GM19023 (cell line): ENCODE results near the gene PLGRKT.
"Not testable (repeated sequence)": the region's sequence is repeated elsewhere in the genome, so short reads cannot be mapped to it uniquely, and the experiment has no call there.

Source experiments
- ATAC-seq: cut with Tn5 transposase; IDR thresholded peaks from one replicate; pipeline ENCODE4 v1.9.1; 2021; ENCODE audit warnings: mild to moderate bottlenecking, moderate library complexity; ENCODE audit not compliant: unreplicated experiment

The PLGRKT gene

DNA sequence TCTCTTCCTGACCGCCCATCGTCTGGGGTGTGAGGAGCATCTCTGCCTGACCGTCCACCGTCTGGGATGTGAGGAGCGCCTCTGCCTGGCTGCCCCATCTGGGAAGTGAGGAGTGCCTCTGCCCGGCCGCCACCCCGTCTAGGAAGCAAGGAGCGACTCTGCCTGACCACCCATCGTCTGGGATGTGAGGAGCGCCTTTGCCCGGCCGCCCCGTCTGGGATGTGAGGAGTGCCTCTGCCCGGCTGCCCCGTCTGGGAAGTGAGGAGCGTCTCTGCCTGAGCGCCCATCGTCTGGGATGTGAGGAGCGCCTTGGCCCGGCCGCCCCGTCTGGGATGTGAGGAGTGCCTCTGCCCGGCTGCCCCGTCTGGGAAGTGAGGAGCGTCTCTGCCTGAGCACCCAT lies 4.4 kb downstream of the PLGRKT start:
- not testable (repeated sequence) for ATAC-seq

DNA sequence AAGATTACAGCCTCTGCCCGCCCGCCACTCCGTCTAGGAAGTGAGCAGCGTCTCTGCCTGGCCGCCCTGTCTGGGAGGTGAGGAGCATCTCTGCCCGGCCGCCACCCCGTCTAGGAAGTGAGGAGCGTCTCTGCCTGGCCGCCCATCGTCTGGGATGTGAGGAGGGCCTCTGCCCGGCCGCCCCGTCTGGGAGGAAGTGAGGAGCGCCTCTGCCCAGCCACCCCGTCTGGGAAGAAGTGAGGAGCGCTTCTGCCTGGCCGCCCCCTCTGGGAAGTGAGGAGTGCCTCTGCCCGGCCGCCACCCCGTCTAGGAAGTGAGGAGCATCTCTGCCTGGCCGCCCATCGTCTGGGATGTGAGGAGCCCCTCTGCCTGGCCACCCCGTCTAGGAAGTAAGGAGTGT lies 4.8 kb downstream of the PLGRKT start:
- ATAC-seq, result not testable (repeated sequence)

DNA sequence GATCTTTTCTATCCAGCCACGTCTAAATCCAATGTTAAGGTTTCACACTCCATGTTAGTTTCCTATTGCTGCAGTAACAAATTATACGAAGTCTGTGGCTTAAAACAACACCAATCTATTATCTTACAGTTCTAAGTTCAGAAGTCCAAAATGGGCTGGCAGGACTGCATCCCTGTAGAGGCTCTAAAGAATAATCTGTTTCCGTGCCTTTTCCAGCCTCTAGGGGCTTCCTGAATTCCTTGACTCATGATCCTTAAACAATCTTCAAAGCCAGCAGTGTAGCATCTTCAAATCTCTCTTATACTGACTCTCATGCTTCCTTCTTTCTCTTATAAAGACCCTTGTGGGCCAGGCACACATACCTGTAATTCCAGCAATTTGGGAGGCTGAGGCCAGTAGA lies 6.8 kb downstream of the PLGRKT start:
- ATAC-seq, result no peak

DNA sequence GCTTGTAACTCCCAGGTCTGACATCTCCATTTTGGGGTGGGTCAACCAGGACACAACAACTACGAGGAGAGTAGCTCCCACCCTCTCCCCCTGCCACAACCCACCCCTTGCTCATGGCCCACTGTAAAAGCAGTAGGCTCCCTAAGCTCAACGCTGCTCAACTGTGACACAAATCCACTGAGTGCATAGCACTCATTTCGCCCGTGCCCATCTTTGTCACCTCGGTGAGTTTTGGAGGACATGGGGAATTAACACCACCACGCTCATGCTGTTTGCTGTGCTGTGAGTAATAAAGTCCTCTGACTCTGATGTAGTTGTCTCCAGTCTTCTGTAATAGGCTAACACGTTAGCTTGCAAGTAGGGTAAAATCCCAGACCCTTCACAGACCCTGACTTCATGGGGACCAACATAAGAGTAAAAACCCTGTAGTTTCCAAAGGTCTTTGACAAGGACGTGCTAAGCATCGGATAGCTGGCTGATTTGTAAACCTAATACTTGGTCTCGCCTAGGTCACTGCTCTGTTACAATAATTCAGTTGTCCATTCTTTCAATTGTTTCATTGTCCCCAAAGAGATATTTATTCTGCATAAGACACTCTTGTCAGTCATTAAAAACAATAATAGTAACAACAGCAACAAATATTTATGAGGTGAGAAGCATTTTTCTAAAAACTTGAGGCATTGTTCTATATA lies 7.7 kb downstream of the PLGRKT start:
- no peak for ATAC-seq

DNA sequence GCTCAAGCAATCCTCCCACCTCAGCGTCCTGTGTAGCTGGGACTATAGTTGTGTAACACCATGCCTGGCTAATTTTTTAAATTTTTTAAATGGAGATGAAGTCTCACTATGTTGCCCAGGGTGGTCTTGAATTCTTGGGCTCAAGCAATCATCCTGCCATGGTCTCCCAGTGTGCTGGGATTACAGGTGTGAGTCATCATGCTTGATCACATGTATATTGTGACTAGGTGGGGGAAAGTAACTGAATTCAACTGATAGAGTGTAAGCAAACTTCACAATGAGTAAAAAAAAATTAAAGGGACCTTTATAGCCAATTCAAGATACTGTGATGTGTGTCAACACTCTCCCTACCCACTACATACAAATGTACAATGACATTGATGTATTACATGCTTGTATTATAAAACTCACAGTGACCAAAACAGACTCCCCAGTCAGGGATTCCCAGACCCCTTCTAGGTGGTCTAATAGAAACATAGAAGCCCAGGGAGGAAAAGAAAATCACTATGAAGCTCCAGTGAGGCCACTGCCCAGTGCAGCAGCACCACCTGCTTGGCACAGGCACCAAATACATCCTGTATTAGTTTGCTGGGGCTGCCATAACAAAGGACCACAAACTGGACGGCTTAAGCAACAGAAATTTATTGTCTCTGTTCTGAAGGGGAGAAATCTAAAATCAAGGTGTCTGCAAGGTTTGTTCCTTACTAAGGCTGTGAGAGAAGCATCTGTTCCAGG lies 8.8 kb downstream of the PLGRKT start:
- ATAC-seq, result no peak

DNA sequence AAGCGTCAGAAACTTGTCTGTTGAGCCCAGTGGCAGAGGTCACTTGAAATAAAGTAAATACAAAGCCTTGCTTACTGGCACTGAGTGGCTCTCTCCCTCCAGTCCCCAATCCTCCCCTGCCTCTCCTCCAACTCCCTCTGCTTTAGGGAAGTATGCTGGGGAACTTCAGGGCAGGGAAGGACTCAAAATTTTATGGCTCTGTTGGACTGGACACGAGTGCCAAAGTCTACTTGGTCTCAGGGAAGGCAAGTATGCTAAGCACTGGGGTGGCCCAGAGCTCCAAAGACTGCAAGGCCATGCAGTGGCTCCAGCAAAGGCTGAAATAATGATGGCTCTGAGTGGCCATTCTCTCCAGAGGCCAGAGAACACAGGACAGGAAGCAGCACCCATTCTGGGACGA lies 9.6 kb downstream of the PLGRKT start:
- no peak for ATAC-seq

DNA sequence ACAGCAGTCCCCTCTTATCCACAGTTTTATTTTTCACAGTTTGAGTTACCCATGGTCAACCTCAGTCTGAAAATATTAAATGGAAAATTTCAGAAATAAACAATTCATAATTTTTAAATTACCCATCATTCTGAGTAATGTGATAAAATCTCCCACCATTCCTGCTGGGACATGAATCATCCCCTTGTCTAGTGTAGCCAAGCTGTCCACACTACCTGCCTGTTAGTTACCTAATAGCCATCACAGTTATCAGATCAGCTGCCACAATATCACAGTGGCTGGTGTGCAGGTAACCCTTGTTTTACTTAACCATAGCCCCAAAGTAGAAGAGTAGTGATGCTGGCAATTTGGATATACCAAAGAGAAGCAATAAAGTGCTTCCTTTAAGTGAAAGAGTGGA lies 10.7 kb downstream of the PLGRKT start:
- no peak for ATAC-seq

DNA sequence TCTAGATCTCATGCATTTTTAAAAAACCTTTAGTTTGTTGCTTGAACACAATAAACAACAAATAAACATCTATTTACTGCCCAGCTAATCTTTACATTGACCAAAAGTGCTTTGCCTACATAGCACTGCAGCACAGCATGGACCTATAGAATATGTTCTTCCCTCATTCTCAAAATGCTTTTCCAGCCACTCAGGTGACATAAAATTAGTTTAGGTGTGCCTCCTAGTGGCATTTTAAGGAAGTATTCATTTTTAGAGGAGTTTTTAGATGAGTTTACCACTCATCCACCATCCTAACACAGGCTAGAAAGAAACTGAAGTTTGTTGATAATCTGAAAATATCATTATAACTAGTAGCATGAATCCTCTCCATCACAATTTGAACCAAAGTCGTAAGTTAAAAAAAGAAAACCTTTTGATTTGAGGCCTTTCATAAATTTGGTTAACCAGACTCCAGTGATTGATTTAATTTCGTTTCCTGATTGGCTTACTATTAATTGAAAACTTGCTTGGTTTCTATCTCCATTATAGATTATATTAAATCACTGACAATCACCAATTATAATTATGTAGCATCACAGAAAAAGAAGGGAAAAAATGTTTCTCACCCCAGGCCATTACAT lies 12.6 kb downstream of the PLGRKT start:
- no peak for ATAC-seq

DNA sequence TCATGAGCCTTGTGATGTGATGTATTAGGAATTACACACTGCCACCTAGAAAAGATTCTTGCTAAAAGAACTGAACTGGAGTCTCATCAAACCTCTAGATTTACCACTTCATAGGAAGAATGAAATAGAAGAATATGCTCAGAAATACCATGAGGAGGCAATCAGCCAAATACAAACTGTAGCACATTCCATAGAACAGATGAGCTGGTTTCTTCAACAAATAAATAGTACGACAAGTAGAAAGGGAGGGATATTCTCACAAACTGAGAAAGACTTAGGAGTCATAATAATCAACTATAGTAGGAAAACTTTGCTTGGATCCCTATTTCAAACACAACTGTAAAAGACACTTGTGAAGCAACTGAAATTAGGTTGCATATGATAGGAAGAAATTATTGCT lies 15.4 kb downstream of the PLGRKT start:
- no peak for ATAC-seq

DNA sequence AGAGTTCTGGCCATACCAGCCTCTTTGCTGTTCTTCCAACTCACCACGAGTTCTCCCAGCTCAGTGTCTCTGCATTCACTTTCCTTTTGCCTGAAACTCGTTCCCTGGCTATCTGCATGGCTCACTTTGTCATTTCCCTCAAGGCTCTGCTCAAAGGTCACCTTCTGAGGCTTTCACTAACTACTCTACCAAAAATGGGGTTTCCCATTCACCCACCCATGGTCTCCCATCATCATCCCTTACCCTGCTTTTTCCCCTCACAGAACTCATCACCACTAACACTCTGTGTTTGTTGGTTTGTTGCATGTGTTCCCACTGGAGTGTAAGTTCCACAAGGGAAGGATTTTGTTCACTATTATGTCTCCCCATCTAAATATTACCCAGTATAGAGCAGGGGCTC lies 16.6 kb downstream of the PLGRKT start:
- ATAC-seq, result no peak

DNA sequence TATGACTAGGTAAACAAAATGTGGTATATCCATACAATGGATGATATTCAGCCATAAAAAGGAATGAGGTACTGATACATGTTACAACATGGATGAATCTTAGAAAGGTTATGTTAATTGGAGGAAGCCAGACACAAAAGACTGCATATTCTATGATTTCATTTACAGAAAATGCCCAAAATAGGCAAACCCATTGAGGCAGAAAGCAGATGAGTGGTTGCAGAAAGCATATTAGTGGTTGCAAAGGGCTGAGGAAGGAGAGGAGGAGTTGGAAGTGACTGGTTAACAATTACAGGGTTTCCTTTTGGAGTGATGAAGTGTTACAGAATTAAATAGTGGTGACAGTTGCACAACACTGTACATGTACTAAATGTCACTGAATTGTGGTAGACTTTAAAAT lies 17.7 kb downstream of the PLGRKT start:
- no peak for ATAC-seq

DNA sequence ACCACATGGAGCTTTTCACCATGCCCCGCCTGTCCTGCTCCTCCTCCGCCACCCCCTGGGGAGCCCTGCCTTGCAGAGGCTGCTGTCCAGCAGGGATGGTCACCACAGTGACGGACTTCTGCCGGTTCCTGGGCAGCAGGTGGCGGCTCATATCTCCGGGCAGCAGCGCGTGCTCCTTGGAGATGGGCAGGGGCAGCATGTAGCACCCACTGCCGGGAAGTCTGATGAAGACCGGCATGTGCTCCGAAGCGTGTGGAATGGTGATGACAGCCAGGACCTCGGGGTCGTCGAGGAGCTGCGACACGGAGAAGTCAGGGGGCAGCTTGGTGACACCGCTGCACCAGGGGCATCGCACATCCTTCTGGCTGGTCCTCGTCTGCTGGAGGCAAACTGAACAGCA lies 19.2 kb downstream of the PLGRKT start:
- ATAC-seq, result no peak

DNA sequence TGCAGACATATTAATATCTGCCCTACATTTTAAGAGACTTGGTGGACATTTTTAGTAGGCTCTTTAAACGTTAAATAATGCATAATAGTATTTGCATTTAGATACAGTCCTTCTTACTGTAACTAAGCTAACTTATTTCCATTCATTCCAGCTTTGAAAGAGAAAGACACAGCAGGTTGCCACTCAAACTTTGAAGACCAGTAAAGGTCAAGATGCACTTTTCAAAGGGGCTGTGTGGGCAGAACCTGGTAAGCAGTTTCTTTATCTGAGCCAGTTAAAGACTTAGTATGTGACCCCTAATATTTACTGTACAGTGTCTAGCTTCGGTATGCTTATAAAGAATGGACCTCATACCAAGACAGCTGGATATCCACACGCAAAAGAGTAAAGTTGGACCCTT lies 20.8 kb downstream of the PLGRKT start:
- no peak for ATAC-seq

DNA sequence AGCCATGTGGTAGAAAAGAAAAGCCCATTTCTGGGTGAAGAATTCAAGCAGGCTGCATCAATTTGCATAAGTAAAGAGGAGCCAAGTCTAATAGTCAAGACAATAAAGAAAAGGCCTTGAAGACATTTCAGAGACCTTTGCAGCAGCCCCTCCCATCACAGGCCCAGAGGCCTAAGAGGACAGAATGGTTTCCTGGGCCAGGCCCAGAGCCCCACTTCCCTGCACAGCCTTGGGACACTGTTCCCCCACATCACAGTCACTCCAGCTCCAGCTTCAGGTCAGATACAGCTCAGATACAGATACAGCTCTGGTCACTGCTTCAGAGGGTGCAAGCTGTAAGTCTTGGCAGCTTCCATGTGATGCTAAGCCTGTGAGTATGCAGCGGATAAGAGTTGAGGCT lies 29.1 kb downstream of the PLGRKT start:
- no peak for ATAC-seq

DNA sequence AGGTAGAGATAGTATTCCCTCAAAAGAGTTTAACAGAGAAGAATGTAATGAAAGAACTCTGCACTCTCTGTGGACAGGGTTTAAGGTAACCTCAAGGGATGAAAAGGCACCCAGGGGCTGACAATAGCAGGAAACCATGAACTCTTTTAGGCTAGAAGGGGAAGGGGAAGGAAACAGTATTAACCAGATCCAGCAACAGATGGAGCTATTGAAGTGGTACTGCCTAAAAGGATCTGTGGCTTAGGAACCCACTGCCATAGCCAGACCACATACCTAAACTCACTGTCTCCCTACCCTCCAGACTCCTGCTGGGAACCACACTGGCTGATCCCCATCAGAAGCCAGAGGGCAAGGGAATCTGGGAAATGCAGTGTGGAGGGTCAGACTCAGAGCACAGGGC lies 35.5 kb downstream of the PLGRKT start:
- ATAC-seq, result no peak

DNA sequence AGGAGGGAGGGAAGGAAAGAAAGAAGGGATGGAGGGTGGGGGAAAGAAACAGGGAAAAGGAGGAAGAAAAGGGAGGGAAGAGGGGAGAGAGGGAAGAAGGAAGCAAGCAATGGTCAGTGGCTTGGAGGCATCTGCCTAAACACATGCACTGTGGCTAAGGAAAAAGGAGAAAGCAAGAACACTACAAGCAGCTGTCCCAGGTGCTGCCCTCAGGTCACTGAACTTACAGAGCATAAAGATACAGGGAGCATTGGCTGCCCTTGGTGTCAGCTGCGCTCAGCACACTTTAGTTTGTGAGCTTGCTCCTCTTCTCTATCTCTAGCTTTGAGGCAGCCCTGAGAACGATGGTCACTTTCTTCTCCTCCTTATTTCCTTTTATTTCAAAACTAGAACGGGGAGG lies 40.2 kb downstream of the PLGRKT start:
- not testable (repeated sequence) for ATAC-seq

DNA sequence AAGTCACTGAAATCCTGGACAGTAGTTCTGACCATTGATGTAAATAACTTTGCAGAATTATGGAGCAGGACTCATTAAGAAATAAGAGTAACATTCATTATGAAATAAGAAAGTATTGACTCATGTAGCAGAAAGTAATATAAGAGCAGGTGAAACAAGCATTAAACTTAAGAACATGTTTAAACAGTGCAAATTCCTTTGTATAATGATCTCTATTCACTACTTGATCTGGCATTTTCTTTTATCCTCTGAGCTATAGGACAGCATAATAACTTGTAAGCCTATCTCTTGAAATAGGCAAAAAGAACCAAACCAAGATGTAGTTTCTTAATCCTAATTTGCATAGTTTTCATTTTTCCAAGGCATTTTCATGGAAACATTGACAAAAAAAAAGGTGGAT lies 42.3 kb downstream of the PLGRKT start:
- ATAC-seq, result no peak

DNA sequence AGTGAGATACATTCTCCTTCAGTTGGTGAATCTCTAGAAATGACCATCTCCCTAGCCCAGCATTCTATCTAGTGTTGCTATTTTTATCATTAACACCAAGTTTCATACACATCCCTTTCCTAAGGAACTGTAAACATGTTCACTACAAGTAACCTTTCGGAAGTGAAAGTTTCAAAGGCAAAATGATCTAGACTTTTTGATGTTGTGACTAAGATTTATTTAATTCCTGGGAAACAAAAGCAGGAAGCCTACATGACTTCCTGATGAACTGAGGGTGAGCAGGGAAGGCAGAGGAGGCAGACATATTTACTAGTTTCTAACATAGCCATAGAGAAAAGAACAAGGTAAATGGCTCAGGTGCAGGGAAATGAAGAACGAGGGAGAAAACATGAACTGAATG lies 43.7 kb downstream of the PLGRKT start:
- ATAC-seq, result not testable (repeated sequence)

DNA sequence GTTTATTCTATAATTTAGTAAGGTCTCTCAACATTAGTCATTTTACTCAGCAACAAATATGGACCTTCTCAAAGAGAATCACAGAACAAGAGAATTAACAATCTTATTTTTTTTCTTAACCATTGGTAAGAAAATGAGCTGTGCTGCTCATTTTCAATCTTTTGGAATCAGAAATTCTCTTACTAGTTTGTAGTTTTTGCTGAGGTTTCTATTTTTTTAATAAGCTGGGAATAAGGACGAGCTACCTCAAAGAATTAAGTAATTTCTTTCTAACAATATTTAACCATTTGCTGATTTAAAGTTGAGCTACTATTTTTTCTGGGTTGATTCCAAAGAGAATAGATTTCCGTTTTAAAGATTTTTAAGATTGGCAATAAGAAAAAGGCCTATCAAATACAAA lies 44.2 kb downstream of the PLGRKT start:
- ATAC-seq, result no peak

DNA sequence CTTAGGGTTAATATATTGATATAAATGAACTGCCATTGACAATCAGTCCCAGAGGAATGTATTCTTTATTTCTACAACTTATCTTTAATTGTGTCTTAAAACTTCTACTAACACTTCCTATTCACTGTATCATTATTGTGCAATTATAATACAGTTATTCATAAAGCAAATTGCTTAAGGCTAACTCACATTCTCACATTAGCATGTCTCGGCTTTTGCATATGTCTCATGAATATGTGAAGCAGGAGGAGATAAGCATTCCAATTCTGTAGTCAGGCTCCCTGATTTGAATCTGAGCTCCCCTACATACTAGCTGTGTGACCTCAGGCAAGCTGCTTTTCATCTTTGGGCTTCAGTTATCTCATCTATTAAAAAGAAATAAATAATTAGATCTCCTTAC lies 45.4 kb downstream of the PLGRKT start:
- ATAC-seq, result no peak

DNA sequence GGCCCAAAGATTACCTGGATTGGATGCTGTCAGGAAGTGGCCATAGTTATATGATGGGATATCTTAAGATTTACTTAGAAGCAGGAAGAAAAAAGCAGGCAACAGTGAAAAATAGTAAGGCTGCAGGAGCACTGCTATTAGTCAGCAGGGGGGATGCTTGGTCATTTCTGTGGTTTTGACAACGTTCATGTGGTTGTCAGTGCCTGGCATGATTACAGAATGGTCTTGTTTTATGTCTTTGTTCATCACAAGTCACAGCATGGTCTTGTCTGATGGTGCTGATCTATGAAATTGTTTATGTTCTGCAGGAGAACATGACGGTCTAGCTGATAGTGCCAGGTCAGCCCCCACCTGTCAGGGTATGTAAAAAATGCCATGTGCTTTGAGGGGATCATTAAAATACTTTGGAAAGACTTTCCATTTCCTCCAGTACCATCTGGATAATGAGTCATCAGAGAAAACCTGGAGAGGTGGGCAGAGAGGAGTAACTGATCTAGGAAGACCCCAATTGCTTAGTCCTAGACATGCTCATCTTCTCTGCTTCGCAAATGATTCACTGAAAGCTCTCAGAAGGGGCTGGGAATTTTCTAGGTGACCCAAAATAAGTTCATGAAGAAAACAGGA lies 48.5 kb downstream of the PLGRKT start:
- no peak for ATAC-seq
